ENCODE measurements around the gene C2CD4D. TPM values are rescaled to one million over a fixed set of nuclear protein-coding genes. Genes with fewer than 3 reads are reported as not detected.

The C2CD4D gene
- polyA plus RNA-seq, 1 donor from 2014 or later, result not detected

DNA sequence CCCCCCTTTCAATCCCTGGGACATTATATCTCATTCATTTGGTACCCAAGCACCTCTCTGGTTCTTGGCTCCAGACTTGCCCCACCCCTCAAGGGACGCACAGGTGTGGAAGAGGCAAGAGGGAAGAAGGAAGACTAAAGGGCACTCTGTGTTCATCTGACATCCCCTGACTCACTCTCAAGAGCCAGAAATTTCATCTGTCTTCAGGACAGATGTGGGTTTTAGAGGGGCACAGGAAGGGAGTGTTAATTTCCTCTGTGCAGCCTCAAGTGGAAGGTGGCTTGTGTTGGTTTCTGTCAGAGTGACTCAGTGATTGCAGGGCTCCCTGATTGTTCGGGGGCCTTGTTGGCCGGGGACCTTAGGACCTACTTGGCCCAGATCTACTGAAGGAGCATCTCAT, 2.4 kb downstream of the C2CD4D start:
- no peak overlapping the region for H2AFZ ChIP-seq (ENCODE audit: low read depth, low read length)
- no peaks in the 10 kb centered on the region for H3K9me2 ChIP-seq (ENCODE audit: insufficient read depth, low read length)
- H3F3A ChIP-seq (ENCODE audit: insufficient read depth, low read length, poor library complexity, severe bottlenecking), result no peaks in the 10 kb centered on the region
- no peak for TF ChIP-seq CTCF (IDR thresholded peaks at IDR 0.05; ENCODE audit: poor library complexity, severe bottlenecking)
- no peak for TF ChIP-seq SMC3 (conservative IDR thresholded peaks at IDR 0.05; ENCODE audit: poor library complexity)
- TF ChIP-seq EP300 (conservative IDR thresholded peaks at IDR 0.05; ENCODE audit: poor library complexity, severe bottlenecking), result no peak
- TF ChIP-seq EZH2 (IDR thresholded peaks at IDR 0.05; ENCODE audit: borderline replicate concordance, insufficient read depth, low read length, poor library complexity, severe bottlenecking), result no peak
- no peak for TF ChIP-seq POLR2AphosphoS5 (IDR thresholded peaks at IDR 0.05)
- no peak for TF ChIP-seq TAF1 (IDR thresholded peaks at IDR 0.05; ENCODE audit: low read depth)
- no peak for TF ChIP-seq RAD21 (conservative IDR thresholded peaks at IDR 0.05)
- no peak for TF ChIP-seq REST (IDR thresholded peaks at IDR 0.05; ENCODE audit: borderline replicate concordance)
- H3K9ac ChIP-seq (ENCODE audit: low read length), result no peak overlapping the region
- H3K79me2 ChIP-seq (replicated peaks; ENCODE audit: insufficient read depth, low read length), result no peaks in the 10 kb centered on the region
- no peak overlapping the region for H3K27ac ChIP-seq (ENCODE audit: low read length)
- H4K20me1 ChIP-seq (ENCODE audit: insufficient read depth), result no peaks in the 10 kb centered on the region
- no peak overlapping the region for H3K4me3 ChIP-seq (ENCODE audit: low read length)
- no peak overlapping the region for H3K4me2 ChIP-seq (ENCODE audit: low read length)
- H3K27me3 ChIP-seq (ENCODE audit: insufficient read depth, low read depth, low read length), result peaks cover 57% of the 10 kb centered on the region
- H3K36me3 ChIP-seq (ENCODE audit: insufficient read depth, low read length), result no peaks in the 10 kb centered on the region
- no peaks in the 10 kb centered on the region for H3K9me3 ChIP-seq (ENCODE audit: low read length)

DNA sequence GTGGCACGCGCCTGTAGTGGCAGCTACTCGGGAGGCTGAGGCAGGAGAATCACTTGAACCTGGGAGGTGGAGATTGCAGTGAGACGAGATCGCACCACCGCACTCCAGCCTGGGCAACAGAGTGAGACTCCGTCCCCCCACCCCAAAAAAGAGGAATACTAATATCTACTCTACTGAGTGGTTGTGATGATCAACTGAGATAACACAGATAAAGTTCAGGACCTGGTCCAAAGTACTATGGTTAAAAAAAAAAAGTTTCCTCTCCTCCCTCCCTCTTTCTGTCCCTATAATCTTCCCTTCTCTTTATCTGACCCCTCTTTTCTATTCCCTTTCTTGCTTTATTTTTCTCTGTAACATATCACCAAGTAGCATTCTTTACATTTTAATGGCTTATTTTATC, 4.0 kb downstream of the C2CD4D start:
- no peak overlapping the region for H3K4me3 ChIP-seq (ENCODE audit: low read length)
- H3K9me2 ChIP-seq (ENCODE audit: insufficient read depth, low read length), result no peaks in the 10 kb centered on the region
- H3K79me2 ChIP-seq (replicated peaks; ENCODE audit: insufficient read depth, low read length), result no peaks in the 10 kb centered on the region
- no peak overlapping the region for H3K4me2 ChIP-seq (ENCODE audit: low read length)
- H2AFZ ChIP-seq (ENCODE audit: low read depth, low read length), result no peak overlapping the region
- TF ChIP-seq CTCF (IDR thresholded peaks at IDR 0.05; ENCODE audit: poor library complexity, severe bottlenecking), result no peak
- TF ChIP-seq EZH2 (IDR thresholded peaks at IDR 0.05; ENCODE audit: borderline replicate concordance, insufficient read depth, low read length, poor library complexity, severe bottlenecking), result no peak
- no peak for TF ChIP-seq RAD21 (conservative IDR thresholded peaks at IDR 0.05)
- TF ChIP-seq SMC3 (conservative IDR thresholded peaks at IDR 0.05; ENCODE audit: poor library complexity), result no peak
- H3F3A ChIP-seq (ENCODE audit: insufficient read depth, low read length, poor library complexity, severe bottlenecking), result no peaks in the 10 kb centered on the region
- H3K9me3 ChIP-seq (ENCODE audit: low read length), result no peaks in the 10 kb centered on the region
- no peak overlapping the region for H3K9ac ChIP-seq (ENCODE audit: low read length)
- H3K27me3 ChIP-seq (ENCODE audit: insufficient read depth, low read depth, low read length), result peaks cover 50% of the 10 kb centered on the region
- no peaks in the 10 kb centered on the region for H4K20me1 ChIP-seq (ENCODE audit: insufficient read depth)
- no peak overlapping the region for H3K27ac ChIP-seq (ENCODE audit: low read length)
- no peaks in the 10 kb centered on the region for H3K36me3 ChIP-seq (ENCODE audit: insufficient read depth, low read length)
